Psoas muscle (tissue), 8 donors: ENCODE data around the gene MUC2. TPM values are rescaled to one million over a fixed set of nuclear protein-coding genes. Genes with fewer than 3 reads are reported as not detected.
A peak's percentile ranks its signal among the peaks of the same experiment; 100 is the strongest.

Experiments
- ATAC-seq, 4 donors: fragments of 200-7000 bp; cut with Tn5 transposase; one replicate each; pipeline ENCODE4 v1.9.1; 2020; ENCODE audit warnings: moderate library complexity in 3 of 4, mild to moderate bottlenecking in 2 of 4
- DNase-seq, 2 donors: peaks; one replicate each; pipeline ENCODE4 v3.0.0-alpha.2; 2020
- H3K27ac ChIP-seq: fragments of 200-600 bp; one replicate; pipeline ENCODE4 v1.8.0; 2022
- H3K27me3 ChIP-seq, 3 donors: fragments of 200-600 bp in 1 of 3; one replicate each; pipeline versions ENCODE4 v1.6.1 to v1.8.0; 2013 to 2022; ENCODE audit warnings: low read length in 2 of 3, mild to moderate bottlenecking in 2 of 3, moderate library complexity in 1 of 3; ENCODE audit not compliant: insufficient read depth in 3 of 3
- H3K36me3 ChIP-seq, 2 donors: fragments of 200-600 bp in 1 of 2; one replicate each; pipeline versions ENCODE4 v1.6.1 to v1.8.0; 2013 to 2022; ENCODE audit warnings: low read depth in 1 of 2, mild to moderate bottlenecking in 1 of 2, moderate library complexity in 1 of 2; ENCODE audit not compliant: insufficient read depth in 1 of 2
- H3K4me1 ChIP-seq: fragments of 200-600 bp; one replicate; pipeline ENCODE4 v1.8.0; 2022
- H3K4me3 ChIP-seq: fragments of 200-600 bp; one replicate; pipeline ENCODE4 v1.8.0; 2022; ENCODE audit warnings: mild to moderate bottlenecking
- H3K9me3 ChIP-seq: fragments of 200-600 bp; one replicate; pipeline ENCODE4 v1.8.0; 2022
- CTCF ChIP-seq: fragments of 200-600 bp; IDR thresholded peaks from one replicate; pipeline ENCODE4 v1.8.0; 2022; ENCODE audit warnings: antibody characterized with exemption
- WGBS, 3 donors: extraction: QIAGEN DNeasy Blood & Tissue Kit; methylation state at CpG; one replicate each; pipeline versions ENCODE4 v1.1.6 to v1.1.7; 2013; 5-methylcytosine and 5-hydroxymethylcytosine counted together
- intact Hi-C, 2 donors: fragments of 100-400 bp; cut with DNase I; formaldehyde crosslinking; loops; one replicate each; pipeline versions ENCODE4 v1.11.0 to v1.14.2; 2022
- polyA plus RNA-seq, 3 donors: library from polyadenylated mRNA; stranded (reverse); fragments of 200-250 nt; gene quantifications; one replicate each; pipeline ENCODE4 v1.2.3, GENCODE V29; 2013
- total RNA-seq, 4 donors: library from RNA; stranded (reverse); fragmentation: NEBNext Ultra II Directional in 2 of 4; extraction: Animal tissue kit (Norgen Biotek cat#: 25700) in 2 of 4; gene quantifications; one replicate each; pipeline versions ENCODE4 v1.2.1 to v1.2.4, GENCODE V29; 2021 to 2023
- donor health status: healthy with polysubstance abuse.
- donor health status: DM: no; HTN: no; CAD: no; lungs with moderate emphysema.
- donor health status: Bipolar disorder and iron deficiency.
- donor health status: healthy.
- donor health status: DM: yes; HTN: yes; CAD: no.
- donor health status: DM: no; HTN: no; CAD: no.
- donor health status: DM: no; HTN: no; CAD: no.
- donor health status: DM: yes; HTN: yes; CAD: no.

The MUC2 gene
- total and polyA plus RNA-seq, 7 donors: under 0.01 to 0.44 (median 0.02) TPM; not detected in 2

- ATAC-seq: no peak
- no peak for DNase-seq
- no peak for TF ChIP-seq CTCF
- Histone ChIP-seq H3K4me1 (peaks cover 12% of the 10 kb centered on the region), H3K27ac (no peak overlapping the region), H3K27me3 (peaks cover 0 to 4% (median 0%) of the 10 kb centered on the region in 3 donors), H3K9me3 (no peaks in the 10 kb centered on the region), H3K4me3 (no peak overlapping the region), H3K36me3 (no peaks in the 10 kb centered on the region)
- 68 to 73% (median 70%) methylated on average over 34 to 38 of the region's 38 CpGs for WGBS, 3 donors
- intact Hi-C loops: no loop called here
These were observed 41.5 kb upstream of the MUC2 start for GRCh38 chr11:1033016-1033798.

GRCh38 chr11:1034001-1034400 is 40.7 kb upstream of the MUC2 start:
- Histone ChIP-seq H3K36me3 (no peaks in the 10 kb centered on the region), H3K4me3 (no peak overlapping the region), H3K27ac (no peak overlapping the region), H3K27me3 (peaks cover 0 to 4% (median 0%) of the 10 kb centered on the region in 3 donors), H3K4me1 (peaks cover 12% of the 10 kb centered on the region), H3K9me3 (no peaks in the 10 kb centered on the region)
- no peak for DNase-seq
- ATAC-seq: peak; percentile 38 to 78 (median 63)
- intact Hi-C loops: no loop called here
- 26 to 42% (median 36%) methylated on average over 8 of the region's 8 CpGs for WGBS, 3 donors
- no peak for TF ChIP-seq CTCF

GRCh38 chr11:1034456-1035295 is 40.0 kb upstream of the MUC2 start:
- DNase-seq (no peak), ATAC-seq (peak in 3 of 4 donors; percentile 13 to 32 (median 26))
- peaks cover 0 to 4% (median 0%) of the 10 kb centered on the region in 3 donors for H3K27me3 ChIP-seq
- H3K4me1 ChIP-seq: peaks cover 12% of the 10 kb centered on the region
- intact Hi-C loops: no loop called here
- H3K27ac ChIP-seq: no peak overlapping the region
- TF ChIP-seq CTCF: no peak
- no peak overlapping the region for H3K4me3 ChIP-seq
- H3K9me3 ChIP-seq: no peaks in the 10 kb centered on the region
- WGBS, 3 donors: 30 to 44% (median 38%) methylated on average over 30 to 39 of the region's 39 CpGs
- no peaks in the 10 kb centered on the region for H3K36me3 ChIP-seq

GRCh38 chr11:1035577-1036283 is 38.9 kb upstream of the MUC2 start:
- H3K4me1 ChIP-seq: peaks cover 12% of the 10 kb centered on the region
- no peak for DNase-seq
- no peaks in the 10 kb centered on the region for H3K36me3 ChIP-seq
- WGBS, 3 donors: 65 to 73% (median 72%) methylated on average over 20 to 29 of the region's 29 CpGs
- no peaks in the 10 kb centered on the region for H3K9me3 ChIP-seq
- no peak overlapping the region for H3K27ac ChIP-seq
- no peak overlapping the region for H3K4me3 ChIP-seq
- no peak for TF ChIP-seq CTCF
- intact Hi-C loops: no loop called here
- ATAC-seq: no peak
- peaks cover 0 to 4% (median 0%) of the 10 kb centered on the region in 3 donors for H3K27me3 ChIP-seq
